Panc1 (cell line): Measurements from ENCODE around the gene SCAF11. TPM values are rescaled to one million over a fixed set of nuclear protein-coding genes. Genes with fewer than 3 reads are reported as not detected.

Experiments
- ATAC-seq: fragments of 200-7000 bp; cut with Tn5 transposase; 2 replicates; pipeline ENCODE4 v1.9.1; 2020; ENCODE audit warnings: mild to moderate bottlenecking, moderate library complexity
- BruUV-seq: library from RNA; stranded (reverse); fragments of 400-500 nt; replicated peaks from 2 replicates; lab custom pipeline; 2021; lab: Mats Ljungman, UMichigan
- CTCF ChIA-PET: fragments of 300-600 bp; sonication (Branson Sonifier 250); formaldehyde crosslinking; loops from one replicate; lab custom pipeline; 2022; ENCODE audit warnings: antibody characterized with exemption; lab: Charles Lee
- POLR2A ChIA-PET: fragments of 300-600 bp; sonication (Branson Sonifier 250); formaldehyde crosslinking; loops from one replicate; lab custom pipeline; 2022; ENCODE audit warnings: antibody characterized with exemption; lab: Charles Lee
- DNase-seq: peaks from one replicate; pipeline ENCODE4 v3.0.0-alpha.2; 2010; ENCODE audit warnings: low read depth, low spot score
- H3K27ac ChIP-seq: 2 replicates; pipeline ENCODE4 v1.5.1; 2011; ENCODE audit warnings: mild to moderate bottlenecking, low read length, inconsistent platforms
- H3K27me3 ChIP-seq: fragments of 200-500 bp; sonication (Bioruptor generic); 2 replicates; pipeline ENCODE4 v1.6.0; 2014; ENCODE audit warnings: low read length, inconsistent platforms; ENCODE audit not compliant: control insufficient read depth, insufficient read depth
- H3K36me3 ChIP-seq: fragments of 200-500 bp; sonication (Bioruptor generic); 2 replicates; pipeline ENCODE4 v1.5.1; 2014; ENCODE audit warnings: inconsistent platforms, mild to moderate bottlenecking, low read length, moderate library complexity; ENCODE audit not compliant: control insufficient read depth, insufficient read depth
- H3K4me1 ChIP-seq: 2 replicates; pipeline ENCODE4 v1.5.1; 2011; ENCODE audit warnings: inconsistent platforms, mild to moderate bottlenecking, low read length, moderate library complexity; ENCODE audit not compliant: control insufficient read depth, insufficient read depth
- H3K4me3 ChIP-seq, 2 experiments: 2 replicates each; pipeline ENCODE4 v1.5.1; 2011 to 2012; ENCODE audit warnings: low read depth in 2 of 2, low read length in 2 of 2, mild to moderate bottlenecking in 2 of 2, inconsistent platforms in 1 of 2, moderate library complexity in 1 of 2
- H3K9me3 ChIP-seq: fragments of 200-500 bp; sonication (Bioruptor generic); 2 replicates; pipeline ENCODE4 v1.5.1; 2014; ENCODE audit warnings: low read depth, mild to moderate bottlenecking, inconsistent platforms, low read length, moderate library complexity; ENCODE audit not compliant: control insufficient read depth, insufficient read depth
- CTCF ChIP-seq: fragments of 450-650 bp; IDR thresholded peaks from 2 replicates; pipeline ENCODE4 v1.5.1; 2017; ENCODE audit warnings: mild to moderate bottlenecking
- POLR2AphosphoS5 ChIP-seq: IDR thresholded peaks from 2 replicates; pipeline ENCODE4 v1.6.1; 2012; ENCODE audit warnings: mild to moderate bottlenecking, low read depth, low read length, moderate library complexity
- REST ChIP-seq, 2 experiments: IDR thresholded peaks; 2 replicates each; pipeline ENCODE4 v1.6.1; 2011 to 2012; ENCODE audit warnings: low read depth in 2 of 2, control low read depth in 1 of 2, low read length in 1 of 2, mild to moderate bottlenecking in 1 of 2, moderate library complexity in 1 of 2; ENCODE audit not compliant: insufficient read depth in 1 of 2
- SIN3A ChIP-seq: IDR thresholded peaks from 2 replicates; pipeline ENCODE4 v1.6.1; 2012; ENCODE audit warnings: low read depth, mild to moderate bottlenecking, low read length, moderate library complexity, borderline replicate concordance; ENCODE audit not compliant: insufficient read depth
- TCF7L2 ChIP-seq: IDR thresholded peaks from 2 replicates; pipeline ENCODE4 v1.6.1; 2011; ENCODE audit warnings: mild to moderate bottlenecking, low read depth, low read length, inconsistent platforms
- in situ Hi-C: cut with HindIII; loops from 2 replicates; pipeline ENCODE4 v1.10.0; 2016; ENCODE audit warnings: low sequenced_read_pairs, low pct_unique_long_range_greater_than_20kb
- intact Hi-C: fragments of 100-400 bp; cut with micrococcal nuclease; formaldehyde crosslinking; loops from one replicate; pipeline ENCODE4 v1.10.0; 2022; ENCODE audit not compliant: unreplicated experiment
- total RNA-seq: library from RNA; stranded (reverse); gene quantifications from one replicate; pipeline ENCODE4 v1.2.1, GENCODE V29; 2021; ENCODE audit not compliant: unreplicated experiment

The SCAF11 gene
- total RNA-seq, 1 experiment from 2014 or later: 98.3 TPM

GRCh38 chr12:45934956-45935355, 55.4 kb downstream of the SCAF11 start:
- ChIA-PET CTCF (no interaction called here), POLR2A (interaction anchor here (0.7 kb wide), 1 partner anchor 10 kb away, joined by 3 read pairs; no protein-coding TSS in a partner anchor)
- DNase-seq (no peak), ATAC-seq (no peak)
- H3K27me3 ChIP-seq: no peaks in the 10 kb centered on the region
- BruUV-seq: no TSS peak
- H3K4me3 ChIP-seq: no peak overlapping the region
- no peak for TF ChIP-seq TCF7L2
- no peak for TF ChIP-seq CTCF
- no peak for TF ChIP-seq REST (IDR thresholded peaks at IDR 0.05; ENCODE audit: insufficient read depth in 1 of 2, low read depth in 2 of 2, low read length in 1 of 2)
- no peak for TF ChIP-seq POLR2AphosphoS5
- TF ChIP-seq SIN3A: no peak
- no peaks in the 10 kb centered on the region for H3K9me3 ChIP-seq
- intact Hi-C loops: no loop called here
- no peaks in the 10 kb centered on the region for H3K4me1 ChIP-seq
- peaks cover 29% of the 10 kb centered on the region for H3K36me3 ChIP-seq
- in situ Hi-C loops: no loop called here
- H3K27ac ChIP-seq: no peak overlapping the region

GRCh38 chr12:45933504-45933903, 56.9 kb downstream of the SCAF11 start:
- Histone ChIP-seq H3K27ac (no peak overlapping the region), H3K27me3 (no peaks in the 10 kb centered on the region), H3K4me3 (no peak overlapping the region), H3K9me3 (no peaks in the 10 kb centered on the region), H3K4me1 (no peaks in the 10 kb centered on the region), H3K36me3 (peaks cover 38% of the 10 kb centered on the region)
- ChIA-PET POLR2A (interaction anchor here (0.6 kb wide), 1 partner anchor 179 kb away, joined by 5 read pairs; no protein-coding TSS in a partner anchor), CTCF (no interaction called here)
- DNase-seq: no peak
- in situ Hi-C loops: no loop called here
- intact Hi-C loops: no loop called here
- no peak for ATAC-seq
- TF ChIP-seq REST (IDR thresholded peaks at IDR 0.05; ENCODE audit: insufficient read depth in 1 of 2, low read depth in 2 of 2, low read length in 1 of 2): no peak
- TF ChIP-seq CTCF: no peak
- TF ChIP-seq POLR2AphosphoS5: no peak
- TF ChIP-seq TCF7L2: no peak
- no TSS peak for BruUV-seq
